GM19351 (cell line): Measurements from ENCODE around the gene IL13.
A peak's percentile ranks its signal among the peaks of the same experiment; 100 is the strongest.

Source experiments
- ATAC-seq: cut with Tn5 transposase; IDR thresholded peaks from one replicate; pipeline ENCODE4 v1.9.1; 2021; ENCODE audit warnings: mild to moderate bottlenecking, moderate library complexity; ENCODE audit not compliant: unreplicated experiment

Gene IL13

GRCh38 chr5:132669966-132670882 lies 12.3 kb downstream of the IL13 start:
- ATAC-seq: no peak

DNA sequence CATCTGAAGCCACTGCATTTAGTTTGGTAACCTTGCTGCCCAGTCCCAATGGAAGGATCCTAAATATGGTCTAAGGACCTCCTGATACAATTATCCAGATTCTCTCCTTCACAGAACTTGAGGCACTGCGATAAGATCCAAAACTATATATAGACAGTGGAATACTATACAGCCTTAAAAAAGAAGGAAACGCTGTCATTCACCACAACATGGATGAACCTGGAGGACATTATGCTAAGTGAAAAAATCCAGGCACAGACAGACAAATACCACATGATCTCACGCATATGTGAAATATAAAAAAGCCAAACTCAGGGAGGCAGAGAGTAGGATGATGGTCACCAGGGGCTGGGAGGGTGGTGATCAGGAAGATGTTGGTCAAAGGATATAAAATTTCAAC lies 13.0 kb downstream of the IL13 start:
- ATAC-seq: no peak

GRCh38 chr5:132673488-132673887 lies 15.5 kb downstream of the IL13 start:
- no peak for ATAC-seq

DNA sequence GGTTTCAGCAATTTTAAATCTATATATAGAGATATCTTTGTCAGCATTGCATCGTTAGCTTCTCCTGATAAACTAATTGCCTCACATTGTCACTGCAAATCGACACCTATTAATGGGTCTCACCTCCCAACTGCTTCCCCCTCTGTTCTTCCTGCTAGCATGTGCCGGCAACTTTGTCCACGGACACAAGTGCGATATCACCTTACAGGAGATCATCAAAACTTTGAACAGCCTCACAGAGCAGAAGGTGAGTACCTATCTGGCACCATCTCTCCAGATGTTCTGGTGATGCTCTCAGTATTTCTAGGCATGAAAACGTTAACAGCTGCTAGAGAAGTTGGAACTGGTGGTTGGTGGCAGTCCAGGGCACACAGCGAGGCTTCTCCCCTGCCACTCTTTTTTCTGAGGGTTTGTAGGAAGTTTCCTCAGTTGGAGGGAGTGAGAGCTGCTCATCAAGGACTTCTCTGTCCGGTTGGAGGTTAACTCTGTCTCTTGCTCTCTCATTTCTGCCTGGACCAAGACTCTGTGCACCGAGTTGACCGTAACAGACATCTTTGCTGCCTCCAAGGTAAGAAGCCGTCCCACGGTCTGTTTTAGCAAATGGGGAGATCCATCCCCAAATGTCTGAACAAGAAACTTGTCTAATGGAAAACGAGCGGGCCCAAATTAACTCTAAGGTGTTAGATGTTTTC lies 16.1 kb downstream of the IL13 start, which contains the start of gene IL4:
Gene IL4, plus strand, starts transcription at position 51 of the 692 bp plus-strand sequence. Its CDS starts 62 bp downstream, at position 113.
- no peak for ATAC-seq

- peak; percentile 81 for ATAC-seq
Observed at GRCh38 chr5:132674671-132675506, 16.9 kb downstream of the IL13 start.

DNA sequence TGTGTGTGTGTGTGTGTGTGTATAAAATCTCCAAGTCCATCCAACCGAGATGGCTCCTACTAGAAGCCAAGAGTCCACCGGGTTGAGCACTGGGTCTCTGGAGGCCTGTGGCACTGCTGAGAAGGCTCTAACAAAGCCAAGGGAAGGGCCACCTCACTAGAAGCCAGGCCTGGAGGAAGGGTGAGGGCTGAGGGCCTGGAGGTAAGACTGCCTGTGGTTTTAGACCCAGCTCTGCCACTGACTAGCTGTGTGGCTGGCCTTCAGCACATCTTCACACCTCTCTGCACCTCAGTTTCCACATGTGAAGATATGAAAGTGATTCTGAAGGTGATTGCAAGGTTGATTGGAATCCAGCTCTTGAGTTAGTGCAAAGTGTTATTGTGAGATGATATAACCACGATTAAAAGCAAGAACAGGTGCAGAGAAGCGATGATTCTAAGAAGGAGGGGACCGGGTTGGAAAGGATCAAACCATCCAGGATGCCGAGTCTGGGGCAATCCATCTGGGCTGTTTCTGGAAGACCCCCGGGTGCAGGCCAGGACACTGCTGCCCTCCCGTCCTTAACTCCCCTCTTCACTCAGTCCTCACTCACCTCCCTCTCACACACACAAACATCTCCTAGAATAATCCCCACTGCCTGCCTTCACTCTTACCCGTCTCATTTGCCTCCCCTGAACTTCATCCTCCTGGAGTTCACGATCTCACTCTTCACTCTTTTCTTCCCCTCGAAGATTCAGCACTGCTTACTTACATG lies 18.1 kb downstream of the IL13 start:
- no peak for ATAC-seq

- no peak for ATAC-seq
Observed at GRCh38 chr5:132677191-132677590, 19.2 kb downstream of the IL13 start.

DNA sequence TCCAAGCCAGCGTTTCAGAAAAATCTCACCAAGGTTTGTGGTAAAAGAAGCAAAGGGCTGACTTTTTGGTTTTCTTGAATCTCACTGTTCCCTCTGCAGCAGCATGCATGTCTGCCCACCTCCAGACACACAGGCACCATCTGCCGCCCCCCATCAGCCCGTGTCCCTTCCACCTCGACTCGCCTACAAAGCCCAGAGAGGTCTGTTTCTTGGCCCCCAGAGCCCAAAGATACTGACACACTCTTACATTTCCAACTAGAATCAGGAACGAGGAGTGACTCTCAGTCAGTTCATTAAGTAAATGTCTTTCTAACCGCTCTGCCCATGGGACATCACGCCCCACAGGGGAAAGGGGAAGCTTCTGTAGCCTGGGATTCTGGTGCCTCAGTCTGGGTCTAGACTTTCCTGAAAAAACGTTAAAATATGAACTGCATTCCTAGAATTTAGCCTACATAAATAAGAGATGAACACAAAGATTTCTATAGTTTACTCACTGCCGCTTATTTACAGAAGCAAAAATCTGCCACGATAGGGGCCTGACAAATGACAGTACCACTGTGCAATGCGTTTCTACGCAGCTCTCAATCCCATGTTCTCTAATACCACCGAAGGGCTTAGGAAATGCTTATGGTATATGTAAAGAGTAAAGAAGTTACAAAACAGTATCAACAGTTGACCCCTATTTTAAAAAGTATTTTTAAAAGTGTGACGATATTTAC lies 19.9 kb downstream of the IL13 start:
- no peak for ATAC-seq

- ATAC-seq: no peak
Observed at GRCh38 chr5:132678735-132679134, 20.8 kb downstream of the IL13 start.

DNA sequence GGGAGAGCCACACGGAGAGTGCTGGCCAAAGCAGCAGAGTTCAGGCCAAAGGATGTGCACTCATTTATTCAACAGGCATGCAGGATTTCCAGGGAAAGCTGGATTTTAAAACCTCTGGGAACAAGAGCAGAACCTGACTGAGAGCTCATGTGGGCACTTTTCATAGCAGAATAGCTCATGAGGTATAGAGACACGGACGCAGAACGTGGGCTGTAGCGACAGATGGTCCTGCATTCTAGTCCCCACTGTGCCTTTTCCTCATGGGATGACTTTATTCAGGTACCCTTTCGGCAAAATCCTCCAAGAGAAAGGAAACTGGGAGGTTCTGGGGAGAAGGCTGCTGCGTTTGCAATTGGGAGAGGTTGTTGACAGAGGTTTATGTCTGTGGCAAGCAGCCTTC lies 21.2 kb downstream of the IL13 start:
- ATAC-seq: no peak

GRCh38 chr5:132679717-132680380 lies 21.9 kb downstream of the IL13 start:
- ATAC-seq: no peak

DNA sequence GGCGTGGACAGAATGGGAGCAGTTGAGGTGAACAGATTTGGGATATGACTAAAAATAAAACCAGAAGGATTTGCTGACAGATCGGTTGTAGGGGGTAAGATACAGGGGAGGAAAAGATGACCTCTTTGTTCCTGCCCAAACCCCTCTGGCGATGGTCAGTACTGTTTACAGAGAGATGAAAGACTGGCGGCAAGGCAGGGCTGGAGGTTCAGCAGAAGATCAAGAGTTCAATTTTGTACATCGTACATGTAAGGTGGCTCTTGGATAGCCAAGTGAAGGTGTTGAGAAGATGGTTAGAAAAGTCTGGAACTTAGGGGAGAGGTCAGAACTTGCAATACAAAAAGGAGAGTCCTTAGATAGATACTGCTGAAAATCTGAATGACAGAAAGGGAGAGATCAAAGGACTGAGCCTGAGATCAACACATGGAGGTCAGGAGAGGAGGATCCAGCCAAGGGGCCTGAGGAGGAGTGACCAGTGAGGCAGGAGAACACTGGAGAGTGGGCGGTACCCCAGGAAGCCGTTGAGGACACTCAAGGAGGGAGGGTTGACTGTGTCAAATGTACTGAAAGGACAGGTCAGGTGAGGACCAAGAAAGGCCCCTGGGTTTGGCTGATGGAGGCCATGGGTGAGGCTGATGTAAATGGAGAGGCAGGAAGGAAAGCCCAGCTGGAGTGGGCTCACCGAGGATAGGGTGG lies 23.0 kb downstream of the IL13 start:
- no peak for ATAC-seq

- ATAC-seq: no peak
Observed at GRCh38 chr5:132681476-132681831, 23.5 kb downstream of the IL13 start.

- no peak for ATAC-seq
Observed at GRCh38 chr5:132681983-132682382, 24.0 kb downstream of the IL13 start.

GRCh38 chr5:132684491-132684890 lies 26.5 kb downstream of the IL13 start:
- ATAC-seq: no peak

GRCh38 chr5:132684922-132685720 lies 27.1 kb downstream of the IL13 start:
- ATAC-seq: no peak

DNA sequence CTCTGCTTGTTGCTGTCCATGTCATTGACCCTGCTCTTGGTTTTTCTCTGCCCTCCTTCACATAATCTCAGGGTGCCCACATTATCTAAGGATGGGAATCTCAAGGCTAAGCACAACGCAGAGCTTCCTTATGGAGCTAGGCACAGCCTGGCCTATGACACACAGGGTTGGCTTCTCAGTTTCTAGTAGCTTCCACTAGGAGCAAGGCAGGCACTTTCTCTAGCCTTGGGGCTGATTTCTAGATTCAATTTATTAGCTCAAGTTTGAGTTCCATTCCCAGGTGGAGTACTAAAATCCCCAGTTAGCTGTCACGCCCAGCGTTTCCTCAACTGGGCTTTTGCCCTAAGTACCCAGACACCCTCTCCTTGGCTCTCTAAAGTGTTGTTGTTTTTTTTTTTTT lies 28.2 kb downstream of the IL13 start:
- ATAC-seq: no peak

- ATAC-seq: peak; percentile 48
Observed at GRCh38 chr5:132687995-132688394, 30.0 kb downstream of the IL13 start.
